ENCODE data around the gene MED15. TPM values are rescaled to one million over a fixed set of nuclear protein-coding genes. Genes with fewer than 3 reads are reported as not detected.

Gene MED15
- total and polyA plus RNA-seq, 2 of the 4 experiments (the other 2 are of a cell fraction) = 19.0 to 68.8 TPM

GRCh38 chr22:20586403-20586745, 79.0 kb downstream of the MED15 start:
- TF ChIP-seq RFX5 (IDR thresholded peaks at IDR 0.05; ENCODE audit: low read depth, low read length) = no peak
- no peak for TF ChIP-seq RCOR1 (IDR thresholded peaks at IDR 0.05; ENCODE audit: insufficient replicate concordance, low read length)
- no peak for TF ChIP-seq SMC3 (IDR thresholded peaks at IDR 0.05; ENCODE audit: low read depth, low read length)
- TF ChIP-seq BHLHE40 (IDR thresholded peaks at IDR 0.05; ENCODE audit: low read depth, low read length) = no peak
- TF ChIP-seq, protein P1, sequence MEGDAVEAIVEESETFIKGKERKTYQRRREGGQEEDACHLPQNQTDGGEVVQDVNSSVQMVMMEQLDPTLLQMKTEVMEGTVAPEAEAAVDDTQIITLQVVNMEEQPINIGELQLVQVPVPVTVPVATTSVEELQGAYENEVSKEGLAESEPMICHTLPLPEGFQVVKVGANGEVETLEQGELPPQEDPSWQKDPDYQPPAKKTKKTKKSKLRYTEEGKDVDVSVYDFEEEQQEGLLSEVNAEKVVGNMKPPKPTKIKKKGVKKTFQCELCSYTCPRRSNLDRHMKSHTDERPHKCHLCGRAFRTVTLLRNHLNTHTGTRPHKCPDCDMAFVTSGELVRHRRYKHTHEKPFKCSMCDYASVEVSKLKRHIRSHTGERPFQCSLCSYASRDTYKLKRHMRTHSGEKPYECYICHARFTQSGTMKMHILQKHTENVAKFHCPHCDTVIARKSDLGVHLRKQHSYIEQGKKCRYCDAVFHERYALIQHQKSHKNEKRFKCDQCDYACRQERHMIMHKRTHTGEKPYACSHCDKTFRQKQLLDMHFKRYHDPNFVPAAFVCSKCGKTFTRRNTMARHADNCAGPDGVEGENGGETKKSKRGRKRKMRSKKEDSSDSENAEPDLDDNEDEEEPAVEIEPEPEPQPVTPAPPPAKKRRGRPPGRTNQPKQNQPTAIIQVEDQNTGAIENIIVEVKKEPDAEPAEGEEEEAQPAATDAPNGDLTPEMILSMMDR (conservative IDR thresholded peaks at IDR 0.05; ENCODE audit: low read depth, low read length) = no peak
- TF ChIP-seq NFE2L2 (IDR thresholded peaks at IDR 0.05; ENCODE audit: low read depth, low read length) = no peak
- TF ChIP-seq MAFK (IDR thresholded peaks at IDR 0.05; ENCODE audit: low read depth, low read length) = no peak
- TF ChIP-seq, protein P2, sequence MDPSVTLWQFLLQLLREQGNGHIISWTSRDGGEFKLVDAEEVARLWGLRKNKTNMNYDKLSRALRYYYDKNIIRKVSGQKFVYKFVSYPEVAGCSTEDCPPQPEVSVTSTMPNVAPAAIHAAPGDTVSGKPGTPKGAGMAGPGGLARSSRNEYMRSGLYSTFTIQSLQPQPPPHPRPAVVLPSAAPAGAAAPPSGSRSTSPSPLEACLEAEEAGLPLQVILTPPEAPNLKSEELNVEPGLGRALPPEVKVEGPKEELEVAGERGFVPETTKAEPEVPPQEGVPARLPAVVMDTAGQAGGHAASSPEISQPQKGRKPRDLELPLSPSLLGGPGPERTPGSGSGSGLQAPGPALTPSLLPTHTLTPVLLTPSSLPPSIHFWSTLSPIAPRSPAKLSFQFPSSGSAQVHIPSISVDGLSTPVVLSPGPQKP (IDR thresholded peaks at IDR 0.05; ENCODE audit: borderline replicate concordance, low read depth, low read length) = no peak
- no peak for TF ChIP-seq CHD1 (IDR thresholded peaks at IDR 0.05; ENCODE audit: low read depth, low read length)
- TF ChIP-seq, protein P3, sequence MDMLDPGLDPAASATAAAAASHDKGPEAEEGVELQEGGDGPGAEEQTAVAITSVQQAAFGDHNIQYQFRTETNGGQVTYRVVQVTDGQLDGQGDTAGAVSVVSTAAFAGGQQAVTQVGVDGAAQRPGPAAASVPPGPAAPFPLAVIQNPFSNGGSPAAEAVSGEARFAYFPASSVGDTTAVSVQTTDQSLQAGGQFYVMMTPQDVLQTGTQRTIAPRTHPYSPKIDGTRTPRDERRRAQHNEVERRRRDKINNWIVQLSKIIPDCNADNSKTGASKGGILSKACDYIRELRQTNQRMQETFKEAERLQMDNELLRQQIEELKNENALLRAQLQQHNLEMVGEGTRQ (IDR thresholded peaks at IDR 0.05; ENCODE audit: low read depth, low read length) = no peak
- no peak for TF ChIP-seq MAZ (IDR thresholded peaks at IDR 0.05; ENCODE audit: borderline replicate concordance, low read depth, low read length)
- no peak for TF ChIP-seq MXI1 (IDR thresholded peaks at IDR 0.05; ENCODE audit: borderline replicate concordance, low read depth, low read length)
- no peak for TF ChIP-seq RAD21 (IDR thresholded peaks at IDR 0.05; ENCODE audit: low read length)
- no peak for TF ChIP-seq FOS (IDR thresholded peaks at IDR 0.05; ENCODE audit: low read depth, low read length)
- TF ChIP-seq POLR2A (IDR thresholded peaks at IDR 0.05; ENCODE audit: low read depth, low read length) = no peak
- no peak for TF ChIP-seq CEBPB (IDR thresholded peaks at IDR 0.05; ENCODE audit: low read depth, low read length)
- H3K79me1 ChIP-seq (ENCODE audit: low read depth in 1 of 2, low read length in 2 of 2) = peaks cover 7 to 17% of the 10 kb centered on the region in 2 experiments
- no peaks in the 10 kb centered on the region for H3K27me3 ChIP-seq (ENCODE audit: control insufficient read depth, insufficient read depth, low read length)
- H3K14ac ChIP-seq (replicated peaks; ENCODE audit: low read depth, low read length) = no peak overlapping the region
- H4K8ac ChIP-seq (ENCODE audit: low read depth in 2 of 2, low read length in 2 of 2) = no peak overlapping the region
- no peak overlapping the region for H2BK20ac ChIP-seq (ENCODE audit: low read depth, low read length)
- no peak overlapping the region for H4K91ac ChIP-seq (ENCODE audit: insufficient read depth, low read depth, low read length)
- H3K4me3 ChIP-seq (ENCODE audit: insufficient read depth, low read depth, low read length) = no peak overlapping the region
- H3K36me3 ChIP-seq (ENCODE audit: control insufficient read depth, insufficient read depth, low read length) = peaks cover 67% of the 10 kb centered on the region
- no peaks in the 10 kb centered on the region for H3K9me1 ChIP-seq (ENCODE audit: insufficient read depth, low read length)
- H2AK5ac ChIP-seq (ENCODE audit: low read depth, low read length) = no peak overlapping the region
- intact Hi-C loops (cut with micrococcal nuclease) = no loop called here
- peaks cover 23% of the 10 kb centered on the region for H4K20me1 ChIP-seq (ENCODE audit: insufficient read depth, low read length)
- ATAC-seq (ENCODE audit: low read depth) (no peak), DNase-seq (no peak)
- no peak overlapping the region for H3K27ac ChIP-seq (ENCODE audit: insufficient read depth, low read length)
- H2BK5ac ChIP-seq (ENCODE audit: low read depth, low read length, poor library complexity, severe bottlenecking) = no peak overlapping the region
- no peak overlapping the region for H2BK15ac ChIP-seq (ENCODE audit: low read depth, low read length)
- no peak overlapping the region for H3K18ac ChIP-seq (ENCODE audit: low read depth, low read length)
- no peak overlapping the region for H2AFZ ChIP-seq (replicated peaks; ENCODE audit: low read length, poor library complexity)
- no peak overlapping the region for H2BK120ac ChIP-seq (ENCODE audit: low read depth, low read length)
- H3K4me2 ChIP-seq (ENCODE audit: low read depth, low read length) = no peak overlapping the region
- dilution Hi-C loops (cut with HindIII; ENCODE audit: low sequenced_read_pairs, unreplicated experiment) = no loop called here
- CTCF ChIA-PET = no interaction called here
- H3K23ac ChIP-seq (ENCODE audit: low read depth, low read length) = no peak overlapping the region
- 94% methylated on average over 14 of the region's 22 CpGs; no CpG with 5 or more reads in 1 of the 2 experiments for WGBS, 2 experiments (ENCODE audit: extremely low coverage in 2 of 2, insufficient read length in 1 of 2)
- POLR2A ChIA-PET (ENCODE audit: unreplicated experiment) = no interaction called here
- no peak overlapping the region for H4K5ac ChIP-seq (ENCODE audit: low read depth, low read length)
- H3K4ac ChIP-seq (ENCODE audit: low read depth, low read length) = no peak overlapping the region
- no peaks in the 10 kb centered on the region for H3K4me1 ChIP-seq (ENCODE audit: control insufficient read depth, insufficient read depth, low read length)
- no peaks in the 10 kb centered on the region for H3K9me3 ChIP-seq (ENCODE audit: control insufficient read depth, insufficient read depth, low read length)
- in situ Hi-C loops (cut with MboI; ENCODE audit: low sequenced_read_pairs) = no loop called here
- H3K56ac ChIP-seq (ENCODE audit: extremely low read depth, insufficient read depth, low read length) = no peak overlapping the region
- H2AK9ac ChIP-seq (replicated peaks; ENCODE audit: low read depth, low read length, poor library complexity) = no peak overlapping the region
- no TSS peak for BruUV-seq (replicated peaks)
- no peak overlapping the region for H3K9ac ChIP-seq (ENCODE audit: low read depth, low read length)

Measured in IMR-90 (cell line).